SK-N-SH treated with all-trans-retinoic acid at 6 μM for 48 hours (cell line): Measurements from ENCODE around the gene ALKBH5.

Source experiments
- ARNTL ChIP-seq: fragments of 450-650 bp; formaldehyde crosslinking; IDR thresholded peaks from 2 replicates; pipeline ENCODE4 v1.5.0; 2020; ENCODE audit warnings: low read depth, mild to moderate bottlenecking, moderate library complexity, borderline replicate concordance
- ESRRG ChIP-seq: fragments of 250-450 bp; sonication (Bioruptor Pico); IDR thresholded peaks from 2 replicates; pipeline ENCODE4 v1.6.1; 2021; ENCODE audit warnings: mild to moderate bottlenecking
- TCF4 ChIP-seq: fragments of 250-450 bp; sonication (Bioruptor Pico); IDR thresholded peaks from 2 replicates; pipeline ENCODE4 v1.8.0; 2021; ENCODE audit warnings: mild to moderate bottlenecking, moderate library complexity, borderline replicate concordance
- ZC3H10 ChIP-seq: fragments of 250-450 bp; sonication (Bioruptor Pico); IDR thresholded peaks from 2 replicates; pipeline ENCODE4 v1.5.1; 2021; ENCODE audit warnings: mild to moderate bottlenecking, moderate library complexity
- ZFP30 ChIP-seq: fragments of 450-650 bp; formaldehyde crosslinking; IDR thresholded peaks from 2 replicates; pipeline ENCODE4 v1.5.0; 2022; ENCODE audit warnings: mild to moderate bottlenecking, moderate library complexity
- ZNF8 ChIP-seq: fragments of 450-650 bp; formaldehyde crosslinking; IDR thresholded peaks from 2 replicates; pipeline ENCODE4 v1.5.0; 2020; ENCODE audit warnings: mild to moderate bottlenecking, moderate library complexity
- TF ChIP-seq, protein P1 (sequence below): fragments of 250-450 bp; sonication (Bioruptor Pico); IDR thresholded peaks from 2 replicates; pipeline ENCODE4 v1.8.0; 2020; ENCODE audit warnings: mild to moderate bottlenecking, moderate library complexity, borderline replicate concordance

DNA sequence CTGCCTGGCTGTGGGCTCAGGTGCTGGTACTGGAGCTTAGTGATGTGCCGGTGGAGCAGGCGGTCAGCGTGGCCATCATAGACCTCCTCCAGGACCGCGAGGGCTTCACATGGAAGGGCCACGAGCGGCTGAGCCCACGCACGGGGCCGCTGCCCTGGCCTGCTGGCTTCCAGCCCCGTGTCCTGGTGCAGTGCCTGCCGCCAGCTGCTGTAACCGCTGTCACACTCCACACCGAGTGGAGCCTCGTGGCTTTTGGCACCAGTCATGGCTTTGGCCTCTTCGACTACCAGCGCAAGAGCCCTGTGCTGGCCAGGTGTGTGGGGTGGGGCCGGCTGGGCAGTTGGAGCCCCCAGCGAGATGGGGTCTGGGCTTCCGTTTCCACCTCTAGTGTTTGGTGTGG is 53.8 kb downstream of the ALKBH5 start:
- TF ChIP-seq, protein P1, sequence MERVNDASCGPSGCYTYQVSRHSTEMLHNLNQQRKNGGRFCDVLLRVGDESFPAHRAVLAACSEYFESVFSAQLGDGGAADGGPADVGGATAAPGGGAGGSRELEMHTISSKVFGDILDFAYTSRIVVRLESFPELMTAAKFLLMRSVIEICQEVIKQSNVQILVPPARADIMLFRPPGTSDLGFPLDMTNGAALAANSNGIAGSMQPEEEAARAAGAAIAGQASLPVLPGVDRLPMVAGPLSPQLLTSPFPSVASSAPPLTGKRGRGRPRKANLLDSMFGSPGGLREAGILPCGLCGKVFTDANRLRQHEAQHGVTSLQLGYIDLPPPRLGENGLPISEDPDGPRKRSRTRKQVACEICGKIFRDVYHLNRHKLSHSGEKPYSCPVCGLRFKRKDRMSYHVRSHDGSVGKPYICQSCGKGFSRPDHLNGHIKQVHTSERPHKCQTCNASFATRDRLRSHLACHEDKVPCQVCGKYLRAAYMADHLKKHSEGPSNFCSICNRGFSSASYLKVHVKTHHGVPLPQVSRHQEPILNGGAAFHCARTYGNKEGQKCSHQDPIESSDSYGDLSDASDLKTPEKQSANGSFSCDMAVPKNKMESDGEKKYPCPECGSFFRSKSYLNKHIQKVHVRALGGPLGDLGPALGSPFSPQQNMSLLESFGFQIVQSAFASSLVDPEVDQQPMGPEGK: no peak
- TF ChIP-seq ZFP30 (no peak), ZC3H10 (CRISPR knock-in tag) (no peak), ESRRG (CRISPR knock-in tag) (no peak), ARNTL (CRISPR knock-in tag) (no peak), ZNF8 (CRISPR knock-in tag) (no peak), TCF4 (no peak)
